ENCODE data around the gene ELMOD1. TPM values are rescaled to one million over a fixed set of nuclear protein-coding genes. Genes with fewer than 3 reads are reported as not detected.

ELMOD1 gene
- polyA plus RNA-seq, 3 donors, result 0.12 to 0.29 (median 0.16) TPM

DNA sequence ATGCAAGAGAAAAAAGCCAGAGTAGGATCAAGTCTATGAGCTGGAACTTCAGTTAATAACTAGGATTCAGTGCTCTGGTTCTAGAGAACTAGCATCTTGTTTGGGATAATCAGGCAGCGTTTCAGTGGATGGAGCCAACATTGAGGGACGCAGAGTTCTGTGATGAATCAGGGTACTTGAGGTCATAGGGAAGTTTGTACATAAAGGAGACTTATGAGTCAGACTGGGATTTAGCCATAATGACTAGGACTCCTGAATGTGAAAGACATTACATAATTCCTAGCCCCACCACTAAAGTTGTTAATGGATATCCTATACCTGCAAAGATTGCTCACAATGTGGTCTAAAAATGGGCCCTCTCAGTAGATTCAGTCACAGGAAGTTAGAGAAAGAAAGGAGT, 114.1 kb downstream of the ELMOD1 start:
- DNase-seq (ENCODE audit: extremely low read depth in 1 of 11, low read depth in 9 of 11, low spot score in 4 of 11), result no peak

DNA sequence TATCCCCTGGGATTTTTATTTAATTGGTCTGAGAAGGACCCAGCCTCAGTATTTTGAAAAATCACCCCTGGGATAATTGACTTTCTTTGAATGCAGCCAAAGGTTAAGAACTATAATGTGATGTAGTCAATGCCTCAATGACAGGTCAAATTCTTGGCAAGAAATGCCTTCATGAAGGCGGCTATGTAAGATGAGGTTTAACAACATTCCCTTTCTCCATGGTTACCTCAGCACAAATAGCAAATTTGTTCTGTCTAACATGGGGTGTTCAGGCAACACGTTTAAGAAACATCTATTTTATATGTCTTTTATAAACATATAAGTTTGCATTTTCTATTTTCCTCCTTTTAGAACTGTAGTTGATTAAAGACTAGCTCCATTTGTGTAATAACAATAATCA, 115.6 kb downstream of the ELMOD1 start:
- DNase-seq (ENCODE audit: extremely low read depth in 1 of 11, low read depth in 9 of 11, low spot score in 4 of 11), result no peak

DNA sequence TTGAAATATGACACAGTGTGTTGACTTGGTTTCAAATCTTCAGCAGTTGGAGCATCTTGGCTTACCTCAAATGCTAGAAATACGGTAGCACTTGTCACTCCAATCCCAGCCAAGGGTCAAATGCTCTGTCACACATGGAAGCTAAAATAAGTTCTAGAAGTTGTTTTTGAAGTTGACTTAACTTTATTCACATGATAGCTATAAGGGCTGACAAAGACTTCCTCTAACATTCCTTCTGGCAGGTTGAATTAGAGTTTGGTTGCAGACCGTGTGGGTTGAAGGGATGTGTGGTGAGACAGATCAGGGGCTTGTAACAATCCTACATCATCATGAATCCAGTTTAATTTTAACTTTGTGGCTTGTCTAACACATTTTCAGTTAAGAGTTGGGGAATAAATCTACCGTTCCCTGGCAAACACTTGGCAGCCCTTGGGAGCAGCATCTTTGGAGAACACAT, 116.3 kb downstream of the ELMOD1 start:
- DNase-seq (ENCODE audit: extremely low read depth in 1 of 11, low read depth in 9 of 11, low spot score in 4 of 11), result no peak

DNA sequence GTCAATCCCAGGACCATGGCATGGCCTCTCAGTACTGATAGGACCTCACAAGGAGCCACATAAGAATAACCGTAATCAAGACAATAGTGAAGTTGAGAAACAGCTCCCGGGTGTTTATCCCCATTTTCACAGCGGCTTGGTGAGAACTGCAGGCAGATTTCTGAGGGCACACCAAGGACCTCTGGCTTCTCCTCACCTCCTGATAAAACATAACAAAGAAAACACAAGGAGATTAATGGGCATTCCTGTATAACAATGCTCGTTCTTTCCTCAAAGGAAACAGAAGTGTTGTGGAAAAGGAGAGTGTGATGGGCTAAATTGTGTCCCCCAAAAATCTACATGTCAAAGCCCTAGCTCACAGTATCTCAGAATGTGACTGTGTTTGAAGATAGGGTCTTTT, 116.9 kb downstream of the ELMOD1 start:
- DNase-seq (ENCODE audit: extremely low read depth in 1 of 11, low read depth in 9 of 11, low spot score in 4 of 11), result no peak

DNA sequence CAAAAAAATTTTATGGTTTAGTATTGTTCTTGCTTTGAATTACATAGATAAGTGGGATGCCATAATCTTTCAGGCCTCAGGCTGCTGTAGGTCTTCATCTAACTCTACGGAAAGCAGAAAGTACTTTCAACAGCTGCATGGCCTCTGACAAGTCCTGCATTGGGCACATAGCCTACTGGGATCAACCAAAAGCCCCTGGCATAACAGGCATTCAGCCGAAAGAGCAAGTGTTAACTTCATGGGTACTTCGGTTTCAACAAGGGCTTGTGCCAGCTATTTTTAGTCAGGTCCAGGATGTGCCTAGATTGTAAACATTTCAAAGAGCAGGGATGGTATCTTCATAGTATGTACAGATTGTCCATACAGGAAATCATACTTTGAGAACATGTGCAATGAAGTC, 117.8 kb downstream of the ELMOD1 start:
- no peak for DNase-seq (ENCODE audit: extremely low read depth in 1 of 11, low read depth in 9 of 11, low spot score in 4 of 11)

DNA sequence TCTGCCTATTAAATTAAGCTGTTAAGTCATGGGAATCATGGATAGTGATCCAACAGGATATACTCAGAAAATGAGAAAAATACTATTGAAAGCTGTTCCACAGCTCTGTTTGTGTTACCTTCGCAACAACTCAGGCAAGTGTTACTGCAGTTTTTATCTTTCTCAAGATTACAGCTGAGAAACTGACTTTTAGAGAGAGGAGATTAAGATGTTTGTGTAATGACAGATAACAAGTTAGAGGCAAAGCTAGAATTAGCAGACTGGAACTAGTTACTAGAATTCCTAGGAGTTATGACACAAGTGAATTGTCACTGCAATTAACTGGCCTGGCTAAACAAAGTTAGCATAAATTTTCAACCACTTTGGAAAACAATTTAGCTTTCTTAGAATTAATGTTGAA, 119.4 kb downstream of the ELMOD1 start:
- no peak for DNase-seq (ENCODE audit: extremely low read depth in 1 of 11, low read depth in 9 of 11, low spot score in 4 of 11)

DNA sequence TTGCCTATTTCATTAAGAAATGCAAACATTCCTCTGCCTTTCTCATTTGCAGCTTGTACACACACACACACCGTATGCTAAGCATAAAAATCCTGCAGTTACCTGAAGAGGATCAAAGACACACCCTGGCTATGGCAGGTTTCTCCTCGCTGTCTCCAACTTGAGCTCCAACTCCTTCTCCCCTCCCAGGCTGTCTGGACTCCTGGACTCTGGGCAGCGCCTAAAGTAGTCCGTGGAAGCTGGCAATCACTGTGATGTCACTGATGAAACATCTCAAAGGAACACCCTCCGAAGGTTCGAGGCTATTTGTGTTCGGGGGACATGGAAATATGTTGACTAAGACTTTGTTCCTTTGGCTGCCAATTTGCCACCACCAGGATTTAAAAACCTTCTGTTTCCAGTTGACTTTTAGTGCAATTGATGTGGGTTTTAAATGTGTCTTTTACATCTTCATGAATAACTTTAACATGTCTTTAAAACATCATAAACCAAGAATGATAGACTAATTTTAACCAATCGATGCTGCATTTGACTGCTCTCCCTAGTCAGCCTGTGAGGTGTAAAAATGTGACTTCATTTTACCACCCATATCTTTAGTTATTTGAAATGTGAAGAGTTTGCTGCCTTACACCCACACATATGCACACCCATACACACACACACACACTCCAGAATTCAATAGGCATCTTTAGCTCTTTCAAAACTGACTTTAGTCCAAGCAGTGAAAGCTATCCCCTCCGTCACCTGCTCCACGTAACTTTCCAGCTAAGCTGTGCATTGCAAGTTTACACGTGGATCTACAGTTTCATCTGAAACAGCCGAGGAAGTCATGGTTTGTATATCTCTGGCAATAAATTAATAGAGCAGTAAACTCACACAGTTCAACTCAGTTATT, 121.2 kb downstream of the ELMOD1 start, which contains the start of gene SLN:
Gene SLN, minus strand, starts transcription at position 196 of the 895 bp plus-strand sequence.
- no peak for DNase-seq (ENCODE audit: extremely low read depth in 1 of 11, low read depth in 9 of 11, low spot score in 4 of 11)

DNA sequence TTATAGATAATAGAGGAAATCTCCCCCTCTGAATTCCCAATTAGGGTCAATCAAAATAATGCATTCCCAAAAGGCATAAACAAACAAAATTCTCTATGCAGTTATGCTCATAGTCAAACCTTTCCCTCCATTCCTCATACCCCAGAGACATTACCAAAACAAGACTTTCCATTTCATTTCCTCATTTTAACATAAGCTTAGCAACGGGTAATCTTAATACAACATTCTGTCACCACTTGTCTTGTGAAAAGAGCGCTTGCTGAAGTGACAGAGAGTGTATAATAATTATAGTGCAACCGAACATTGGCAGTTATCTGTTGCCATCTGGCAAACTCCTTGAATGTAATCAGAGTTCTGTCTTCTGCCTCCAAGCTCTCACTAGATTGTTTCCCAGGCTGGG, 122.1 kb downstream of the ELMOD1 start:
- DNase-seq (ENCODE audit: extremely low read depth in 1 of 11, low read depth in 9 of 11, low spot score in 4 of 11), result no peak

Other genes starting within 250 kb of the ELMOD1 start
- 10 to 100 TPM; 19.9 to 22.4 (median 20.6) TPM for gene CWF19L2, start 133.3 kb upstream of the ELMOD1 start, polyA plus RNA-seq (ENCODE audit: insufficient read length in 3 of 3)
- gene ALKBH8, start 25.4 kb upstream of the ELMOD1 start, polyA plus RNA-seq (ENCODE audit: insufficient read length in 3 of 3), result 10 to 100 TPM; 10.9 to 12.9 (median 11.5) TPM
- gene SLN, start 120.9 kb downstream of the ELMOD1 start, polyA plus RNA-seq (ENCODE audit: insufficient read length in 3 of 3), result under 1 TPM; 0.23 to 0.80 (median 0.30) TPM

Data from renal cortex interstitium (tissue), 11 donors.